ENCODE results near the gene PRKAG2. TPM values are rescaled to one million over a fixed set of nuclear protein-coding genes. Genes with fewer than 3 reads are reported as not detected.

The PRKAG2 gene
- total and polyA plus RNA-seq, 12 donors, result 3.8 to 17.3 (median 10.9) TPM

GRCh38 chr7:151780631-151781030 lies 96.3 kb downstream of the PRKAG2 start:
- H3K9me3 ChIP-seq (replicated peaks in 1 of 3), result no peaks in the 10 kb centered on the region
- no peaks in the 10 kb centered on the region for H3K27me3 ChIP-seq
- intact Hi-C loops (cut with DNase I), result loop anchor here (5.0 kb wide), 2 partner anchors 147 to 157 kb away; no protein-coding TSS in a partner anchor
- no peak overlapping the region for H3K4me3 ChIP-seq
- 45 to 63% (median 58%) methylated on average over 3 of the region's 3 CpGs for WGBS, 4 donors
- H3K27ac ChIP-seq, result no peak overlapping the region
- TF ChIP-seq CTCF (IDR thresholded peaks at IDR 0.05), result no peak
- no peak for TF ChIP-seq POLR2A (IDR thresholded peaks at IDR 0.05)
- no peaks in the 10 kb centered on the region for H3K36me3 ChIP-seq (replicated peaks in 1 of 2)
- DNase-seq, result no peak
- H3K4me1 ChIP-seq (replicated peaks in 1 of 2), result peaks cover 0 to 8% of the 10 kb centered on the region in 2 donors

- H3K4me1 ChIP-seq (replicated peaks in 1 of 2), result peaks cover 0 to 8% of the 10 kb centered on the region in 2 donors
- TF ChIP-seq CTCF (IDR thresholded peaks at IDR 0.05) (no peak), POLR2A (IDR thresholded peaks at IDR 0.05) (no peak)
- no peak for DNase-seq
- no peaks in the 10 kb centered on the region for H3K27me3 ChIP-seq
- WGBS, 4 donors, result 86 to 92% (median 91%) methylated on average over 6 to 7 of the region's 7 CpGs
- H3K4me3 ChIP-seq, result no peak overlapping the region
- H3K27ac ChIP-seq, result no peak overlapping the region
- no peaks in the 10 kb centered on the region for H3K9me3 ChIP-seq (replicated peaks in 1 of 3)
- intact Hi-C loops (cut with DNase I), result loop anchor here (5.0 kb wide), 2 partner anchors 148 to 158 kb away; no protein-coding TSS in a partner anchor
- no peaks in the 10 kb centered on the region for H3K36me3 ChIP-seq (replicated peaks in 1 of 2)
Observed at GRCh38 chr7:151779678-151780077, 97.2 kb downstream of the PRKAG2 start.

GRCh38 chr7:151779255-151779654 lies 97.7 kb downstream of the PRKAG2 start:
- no peaks in the 10 kb centered on the region for H3K27me3 ChIP-seq
- DNase-seq, result no peak
- TF ChIP-seq CTCF (IDR thresholded peaks at IDR 0.05) (no peak), POLR2A (IDR thresholded peaks at IDR 0.05) (no peak)
- H3K4me3 ChIP-seq, result no peak overlapping the region
- no peaks in the 10 kb centered on the region for H3K36me3 ChIP-seq (replicated peaks in 1 of 2)
- no peaks in the 10 kb centered on the region for H3K9me3 ChIP-seq (replicated peaks in 1 of 3)
- intact Hi-C loops (cut with DNase I), result no loop called here
- H3K4me1 ChIP-seq (replicated peaks in 1 of 2), result peaks cover 0 to 8% of the 10 kb centered on the region in 2 donors
- H3K27ac ChIP-seq, result no peak overlapping the region
- 90 to 94% (median 93%) methylated on average over 6 of the region's 6 CpGs for WGBS, 4 donors

- TF ChIP-seq CTCF (IDR thresholded peaks at IDR 0.05), result no peak
- TF ChIP-seq POLR2A (IDR thresholded peaks at IDR 0.05), result no peak
- peaks cover 0 to 5% of the 10 kb centered on the region in 2 donors for H3K4me1 ChIP-seq (replicated peaks in 1 of 2)
- intact Hi-C loops (cut with DNase I), result no loop called here
- H3K9me3 ChIP-seq (replicated peaks in 1 of 3), result no peaks in the 10 kb centered on the region
- DNase-seq, result no peak
- 86 to 91% (median 89%) methylated on average over 7 of the region's 7 CpGs for WGBS, 4 donors
- no peak overlapping the region for H3K27ac ChIP-seq
- no peaks in the 10 kb centered on the region for H3K27me3 ChIP-seq
- H3K36me3 ChIP-seq (replicated peaks in 1 of 2), result no peaks in the 10 kb centered on the region
- no peak overlapping the region for H3K4me3 ChIP-seq
Observed at GRCh38 chr7:151777908-151778670, 98.8 kb downstream of the PRKAG2 start.
